ENCODE results near the gene PPP1R12C.

The PPP1R12C gene

DNA sequence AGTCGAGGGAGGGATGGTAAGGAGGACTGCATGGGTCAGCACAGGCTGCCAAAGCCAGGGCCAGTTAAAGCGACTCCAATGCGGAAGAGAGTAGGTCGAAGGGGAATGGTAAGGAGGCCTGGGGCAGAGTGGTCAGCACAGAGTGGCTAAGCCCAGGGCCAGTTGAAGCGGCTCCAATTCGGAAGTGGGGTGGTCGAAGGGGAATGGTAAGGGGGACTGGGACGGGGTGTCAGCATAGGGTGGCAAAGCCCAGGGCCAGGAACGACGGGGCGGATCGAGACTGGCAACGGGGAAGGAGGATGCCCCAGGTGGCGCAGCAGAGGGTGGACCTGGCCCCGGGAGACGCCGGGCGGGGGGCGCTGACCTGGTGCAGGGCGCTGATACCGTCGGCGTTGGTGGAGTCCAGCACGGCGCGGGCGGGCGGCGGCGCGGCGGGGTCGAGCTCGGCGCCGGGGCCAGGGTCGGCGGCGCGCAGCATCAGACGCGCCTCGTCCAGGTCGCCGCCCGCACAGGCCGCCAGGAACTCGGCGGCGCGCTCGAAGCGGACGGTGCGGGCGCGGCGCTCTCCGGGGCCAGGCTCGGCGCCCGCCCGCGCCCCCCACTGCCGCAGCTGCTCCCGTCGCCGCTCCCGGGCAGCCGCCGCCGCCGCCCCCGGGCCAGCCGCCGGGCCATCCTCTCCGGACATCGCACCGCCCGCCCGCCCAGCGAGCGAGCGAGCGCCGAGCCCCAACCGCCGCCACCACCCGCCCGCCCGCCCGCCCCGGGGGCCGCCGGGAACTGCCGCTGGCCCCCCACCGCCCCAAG lies at the start of gene PPP1R12C:
Gene PPP1R12C (minus strand): TSS at position 779 of the 804 bp plus-strand sequence. CDS start 94 bp downstream, at position 685.
- no peak for DNase-seq (ENCODE audit: low read depth)
- TF ChIP-seq, protein P1, sequence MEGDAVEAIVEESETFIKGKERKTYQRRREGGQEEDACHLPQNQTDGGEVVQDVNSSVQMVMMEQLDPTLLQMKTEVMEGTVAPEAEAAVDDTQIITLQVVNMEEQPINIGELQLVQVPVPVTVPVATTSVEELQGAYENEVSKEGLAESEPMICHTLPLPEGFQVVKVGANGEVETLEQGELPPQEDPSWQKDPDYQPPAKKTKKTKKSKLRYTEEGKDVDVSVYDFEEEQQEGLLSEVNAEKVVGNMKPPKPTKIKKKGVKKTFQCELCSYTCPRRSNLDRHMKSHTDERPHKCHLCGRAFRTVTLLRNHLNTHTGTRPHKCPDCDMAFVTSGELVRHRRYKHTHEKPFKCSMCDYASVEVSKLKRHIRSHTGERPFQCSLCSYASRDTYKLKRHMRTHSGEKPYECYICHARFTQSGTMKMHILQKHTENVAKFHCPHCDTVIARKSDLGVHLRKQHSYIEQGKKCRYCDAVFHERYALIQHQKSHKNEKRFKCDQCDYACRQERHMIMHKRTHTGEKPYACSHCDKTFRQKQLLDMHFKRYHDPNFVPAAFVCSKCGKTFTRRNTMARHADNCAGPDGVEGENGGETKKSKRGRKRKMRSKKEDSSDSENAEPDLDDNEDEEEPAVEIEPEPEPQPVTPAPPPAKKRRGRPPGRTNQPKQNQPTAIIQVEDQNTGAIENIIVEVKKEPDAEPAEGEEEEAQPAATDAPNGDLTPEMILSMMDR (IDR thresholded peaks at IDR 0.05; ENCODE audit: control insufficient read depth, extremely low read depth, insufficient read depth): no peak

DNA sequence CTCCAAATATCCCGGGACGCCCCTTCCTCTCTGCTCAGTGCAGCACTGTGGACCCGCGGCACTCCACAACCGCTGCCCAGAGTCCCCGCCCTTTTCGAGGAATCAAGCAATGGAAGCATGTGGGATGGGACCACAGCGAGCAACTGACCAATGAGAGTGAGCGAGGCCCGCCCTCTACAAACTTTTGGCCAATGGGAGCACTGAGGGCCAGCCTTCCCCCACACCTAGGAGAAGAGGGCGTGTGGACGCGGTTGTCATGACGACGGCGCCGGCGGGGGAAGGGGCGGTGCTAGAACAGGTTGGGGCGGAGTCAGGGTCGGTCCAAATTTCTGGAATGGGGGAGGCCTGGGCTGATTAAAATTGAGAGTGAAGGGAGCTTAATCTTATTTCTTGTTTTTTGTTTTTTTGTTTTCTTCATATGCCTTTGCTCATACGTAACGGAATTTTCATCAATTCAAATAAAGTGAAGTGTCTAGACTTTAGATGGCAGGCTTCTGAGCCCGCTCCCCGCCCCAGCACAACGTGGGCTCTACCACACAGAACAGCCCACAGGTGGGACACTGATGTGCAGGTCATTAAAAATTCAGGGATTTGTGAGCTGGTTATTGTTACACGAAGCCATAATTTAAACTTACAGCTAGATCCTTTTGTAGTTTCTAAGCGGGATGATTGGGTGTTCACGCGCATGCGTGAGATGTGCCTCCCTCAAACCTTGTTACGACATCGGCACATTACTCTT lies 49.3 kb upstream of the PPP1R12C start, which contains the start of gene DNAAF3:
Gene DNAAF3 (minus strand): TSS at position 84 of the 739 bp plus-strand sequence. CDS start 200 bp downstream, outside the sequence.
- TF ChIP-seq, protein P1 (IDR thresholded peaks at IDR 0.05; ENCODE audit: control insufficient read depth, extremely low read depth, insufficient read depth): no peak

More for the DNA sequence above, at the start of gene PPP1R12C:
- peak within 1 kb of the TSS; percentile 75 for H3K4me3 ChIP-seq (ENCODE audit: low read depth, low read length)

DNA sequence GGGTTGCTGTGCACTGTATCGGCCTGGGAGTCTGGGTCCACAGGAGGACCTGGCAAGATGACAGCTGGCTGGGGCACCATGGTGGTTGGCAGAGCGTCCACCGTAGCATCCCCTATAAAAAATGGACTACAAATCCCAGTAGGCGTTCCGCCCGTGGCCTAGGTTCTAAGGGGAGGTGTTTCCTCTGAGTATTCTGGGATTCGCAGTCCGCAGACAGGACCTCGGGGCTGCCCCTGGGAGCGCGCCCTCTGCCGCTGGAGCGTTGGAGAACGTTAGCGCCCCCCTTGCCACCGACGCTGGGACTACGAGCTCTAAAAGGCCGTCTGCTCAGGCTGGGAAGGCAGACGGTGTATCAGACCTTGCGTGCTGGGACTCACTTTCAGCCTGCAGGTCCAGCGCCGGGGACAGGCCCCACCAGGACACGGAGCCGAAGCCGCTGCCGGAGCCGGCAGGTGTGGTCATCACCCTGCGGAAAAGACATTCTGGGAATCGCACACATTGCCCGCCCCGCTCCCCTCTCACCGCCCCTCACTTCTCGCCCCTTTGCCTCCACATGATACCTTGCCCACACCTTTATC lies 48.6 kb upstream of the PPP1R12C start:
- peak; percentile 66 for DNase-seq (ENCODE audit: low read depth)
- peak overlapping the region; percentile 59 for H3K4me3 ChIP-seq (ENCODE audit: low read depth, low read length)
- TF ChIP-seq, protein P1 (IDR thresholded peaks at IDR 0.05; ENCODE audit: control insufficient read depth, extremely low read depth, insufficient read depth): peak; percentile 80

More for the DNA sequence above, 49.3 kb upstream of the PPP1R12C start, which contains the start of gene DNAAF3:
- peak; percentile 95 for DNase-seq (ENCODE audit: low read depth)
- peak within 1 kb of the TSS; percentile 59 for H3K4me3 ChIP-seq (ENCODE audit: low read depth, low read length)

DNA sequence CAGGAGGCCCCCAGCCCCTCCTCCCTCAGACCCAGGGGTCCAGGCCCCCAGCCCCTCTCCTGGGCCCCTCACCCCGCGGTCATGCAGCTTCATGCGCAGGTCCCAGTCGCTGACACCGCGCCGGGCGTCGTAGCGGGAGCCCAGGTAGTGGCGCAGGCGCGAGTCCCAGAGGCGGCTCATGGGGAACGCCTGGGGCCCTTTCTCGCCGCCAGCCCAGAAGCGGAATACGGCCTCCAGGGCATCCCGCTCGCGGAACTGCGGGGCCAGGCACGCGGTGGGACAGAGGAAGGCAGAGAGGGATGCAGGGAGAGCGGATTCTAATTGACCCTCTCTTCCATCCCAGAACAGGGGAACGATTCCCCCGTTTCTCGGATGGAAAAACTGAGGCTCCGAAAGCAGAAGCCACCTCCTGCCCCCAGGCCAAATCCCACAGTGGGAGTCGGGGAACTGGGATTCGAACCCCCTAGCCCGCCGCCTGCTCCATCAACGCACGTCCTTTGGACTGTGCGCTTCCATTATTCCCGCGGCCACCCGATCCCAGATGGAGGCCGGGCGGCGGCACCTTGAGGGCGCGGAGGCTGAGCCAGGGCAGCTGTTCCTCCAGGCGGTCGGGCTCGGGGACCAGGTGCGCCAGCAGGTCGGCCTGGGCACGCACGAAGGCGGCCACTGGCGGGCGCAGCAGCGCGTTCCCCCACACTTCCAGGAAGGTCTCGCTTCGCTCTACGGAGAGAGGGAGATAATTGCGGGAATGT lies 44.3 kb upstream of the PPP1R12C start:
- no peak for DNase-seq (ENCODE audit: low read depth)
- no peak overlapping the region for H3K4me3 ChIP-seq (ENCODE audit: low read depth, low read length)
- TF ChIP-seq, protein P1 (IDR thresholded peaks at IDR 0.05; ENCODE audit: control insufficient read depth, extremely low read depth, insufficient read depth): no peak

DNA sequence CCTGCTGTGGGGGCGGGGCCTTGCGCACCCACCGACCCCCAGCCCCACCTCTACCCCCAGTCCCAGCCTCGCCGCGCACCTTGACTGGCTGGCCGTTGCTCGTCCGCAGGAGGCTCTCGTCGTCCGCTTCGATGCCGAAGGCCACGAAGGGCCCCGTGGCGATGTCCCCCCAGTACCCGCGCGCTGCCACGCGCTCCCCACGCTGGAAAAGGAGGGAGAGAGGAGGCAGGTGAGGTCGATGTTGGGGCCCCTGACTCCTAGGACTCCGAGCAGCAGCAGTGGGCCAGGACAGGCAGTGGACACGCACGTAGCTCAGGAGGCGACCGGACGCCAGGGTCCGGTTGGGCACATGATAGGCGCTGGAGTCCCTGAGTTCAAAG lies 43.5 kb upstream of the PPP1R12C start:
- TF ChIP-seq, protein P1 (IDR thresholded peaks at IDR 0.05; ENCODE audit: control insufficient read depth, extremely low read depth, insufficient read depth): no peak
- no peak for DNase-seq (ENCODE audit: low read depth)
- H3K4me3 ChIP-seq (ENCODE audit: low read depth, low read length): no peak overlapping the region

Data from LNCaP clone FGC (cell line).